Measurements from ENCODE around the gene TMEM238L. TPM values are rescaled to one million over a fixed set of nuclear protein-coding genes. Genes with fewer than 3 reads are reported as not detected.

The TMEM238L gene
- total and polyA plus RNA-seq, 9 of the 15 experiments (the other 6 are each of a cell fraction or from before 2014, with no cell fraction given): not detected

DNA sequence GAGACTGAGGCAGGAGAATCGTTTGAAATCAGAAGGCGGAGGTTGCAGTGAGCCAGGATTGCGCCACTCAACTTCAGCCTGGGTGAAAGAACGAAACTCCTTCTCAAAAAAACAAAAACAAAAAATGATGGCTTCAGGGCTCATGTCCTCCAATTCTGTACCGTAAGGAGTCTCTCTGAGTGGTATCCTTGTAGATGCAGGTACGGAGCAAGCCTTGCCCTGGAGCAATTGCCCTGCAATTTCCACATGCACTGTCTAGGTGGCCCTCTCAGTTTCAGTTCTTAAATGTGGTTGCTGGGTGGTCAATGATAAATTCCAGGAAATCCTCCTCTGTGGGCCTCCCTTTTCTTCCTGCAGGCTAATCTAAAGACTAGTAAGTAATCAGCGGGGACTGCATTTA, 10.6 kb downstream of the TMEM238L start:
- no peak for ATAC-seq
- intact Hi-C loops (cut with micrococcal nuclease): no loop called here
- H3K36me3 ChIP-seq (ENCODE audit: control insufficient read depth, insufficient read depth, low read length): no peaks in the 10 kb centered on the region
- no peak for DNase-seq (ENCODE audit: extremely low read depth in 1 of 4, low spot score in 3 of 4)
- no peak overlapping the region for H3K4me3 ChIP-seq
- no peaks in the 10 kb centered on the region; a peak in 1 of 5 replicates for H3K4me1 ChIP-seq (replicated peaks in 1 of 2; ENCODE audit: control insufficient read depth in 2 of 2, insufficient read depth in 2 of 2, low read length in 2 of 2)
- no peaks in the 10 kb centered on the region; a peak in 2 of 5 replicates for H3K27me3 ChIP-seq (ENCODE audit: control insufficient read depth in 2 of 2, insufficient read depth in 2 of 2, low read length in 2 of 2)
- H3K9me1 ChIP-seq (ENCODE audit: control insufficient read depth, insufficient read depth, low read length): no peaks in the 10 kb centered on the region
- BruUV-seq (replicated peaks): no TSS peak
- no peaks in the 10 kb centered on the region for H4K20me1 ChIP-seq (replicated peaks; ENCODE audit: control insufficient read depth, insufficient read depth, low read length)
- TF ChIP-seq ZNF57 (CRISPR knock-in tag; IDR thresholded peaks at IDR 0.05) (no peak), ZEB2 (IDR thresholded peaks at IDR 0.05) (no peak), PHF20 (IDR thresholded peaks at IDR 0.05; ENCODE audit: partially characterized antibody) (no peak), HNRNPLL (IDR thresholded peaks at IDR 0.05; ENCODE audit: low read depth, low read length, poor library complexity, severe bottlenecking) (no peak), RFX5 (IDR thresholded peaks at IDR 0.05; ENCODE audit: low read depth, low read length) (no peak), POU5F1 (IDR thresholded peaks at IDR 0.05; ENCODE audit: borderline replicate concordance, low read depth, low read length, partially characterized antibody) (no peak), BRD4 (IDR thresholded peaks at IDR 0.05) (no peak)
- TF ChIP-seq, protein P1, sequence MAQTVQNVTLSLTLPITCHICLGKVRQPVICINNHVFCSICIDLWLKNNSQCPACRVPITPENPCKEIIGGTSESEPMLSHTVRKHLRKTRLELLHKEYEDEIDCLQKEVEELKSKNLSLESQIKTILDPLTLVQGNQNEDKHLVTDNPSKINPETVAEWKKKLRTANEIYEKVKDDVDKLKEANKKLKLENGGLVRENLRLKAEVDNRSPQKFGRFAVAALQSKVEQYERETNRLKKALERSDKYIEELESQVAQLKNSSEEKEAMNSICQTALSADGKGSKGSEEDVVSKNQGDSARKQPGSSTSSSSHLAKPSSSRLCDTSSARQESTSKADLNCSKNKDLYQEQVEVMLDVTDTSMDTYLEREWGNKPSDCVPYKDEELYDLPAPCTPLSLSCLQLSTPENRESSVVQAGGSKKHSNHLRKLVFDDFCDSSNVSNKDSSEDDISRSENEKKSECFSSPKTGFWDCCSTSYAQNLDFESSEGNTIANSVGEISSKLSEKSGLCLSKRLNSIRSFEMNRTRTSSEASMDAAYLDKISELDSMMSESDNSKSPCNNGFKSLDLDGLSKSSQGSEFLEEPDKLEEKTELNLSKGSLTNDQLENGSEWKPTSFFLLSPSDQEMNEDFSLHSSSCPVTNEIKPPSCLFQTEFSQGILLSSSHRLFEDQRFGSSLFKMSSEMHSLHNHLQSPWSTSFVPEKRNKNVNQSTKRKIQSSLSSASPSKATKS (CRISPR knock-in tag; IDR thresholded peaks at IDR 0.05): no peak
- TF ChIP-seq, protein P2, sequence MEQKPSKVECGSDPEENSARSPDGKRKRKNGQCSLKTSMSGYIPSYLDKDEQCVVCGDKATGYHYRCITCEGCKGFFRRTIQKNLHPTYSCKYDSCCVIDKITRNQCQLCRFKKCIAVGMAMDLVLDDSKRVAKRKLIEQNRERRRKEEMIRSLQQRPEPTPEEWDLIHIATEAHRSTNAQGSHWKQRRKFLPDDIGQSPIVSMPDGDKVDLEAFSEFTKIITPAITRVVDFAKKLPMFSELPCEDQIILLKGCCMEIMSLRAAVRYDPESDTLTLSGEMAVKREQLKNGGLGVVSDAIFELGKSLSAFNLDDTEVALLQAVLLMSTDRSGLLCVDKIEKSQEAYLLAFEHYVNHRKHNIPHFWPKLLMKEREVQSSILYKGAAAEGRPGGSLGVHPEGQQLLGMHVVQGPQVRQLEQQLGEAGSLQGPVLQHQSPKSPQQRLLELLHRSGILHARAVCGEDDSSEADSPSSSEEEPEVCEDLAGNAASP (IDR thresholded peaks at IDR 0.05): no peak
- no peak overlapping the region for H3K27ac ChIP-seq (ENCODE audit: extremely low read depth, low read depth, low read length)
- H2AFZ ChIP-seq (ENCODE audit: low read depth, low read length): no peak overlapping the region
- in situ Hi-C loops (cut with MboI): no loop called here
- H3K4me2 ChIP-seq (ENCODE audit: insufficient read depth, low read length): no peak overlapping the region
- FAIRE-seq: no peak
- WGBS (ENCODE audit: insufficient coverage, low coverage, missing lambda C conversion rate): 7% methylated on average over 4 of the region's 7 CpGs
- POLR2A ChIA-PET: no interaction called here
- H3K9ac ChIP-seq (ENCODE audit: insufficient read depth in 1 of 2, low read depth in 2 of 2, low read length in 2 of 2): no peak overlapping the region
- no peaks in the 10 kb centered on the region for H3K9me3 ChIP-seq (replicated peaks; ENCODE audit: control insufficient read depth, insufficient read depth, low read depth, low read length)
- CTCF ChIA-PET (ENCODE audit: low intra/inter-chr PET ratio): no interaction called here
- no peaks in the 10 kb centered on the region for H3K79me2 ChIP-seq (ENCODE audit: control insufficient read depth, insufficient read depth, low read length)

Measured in K562 (cell line).